HG03432 (cell line): ENCODE data around the gene AP3S1.
"Not testable (repeated sequence)": the region's sequence is repeated elsewhere in the genome, so short reads cannot be mapped to it uniquely, and the experiment has no call there.

ENCODE experiments used
- ATAC-seq: cut with Tn5 transposase; IDR thresholded peaks from one replicate; pipeline ENCODE4 v1.9.1; 2021; ENCODE audit warnings: mild to moderate bottlenecking, moderate library complexity; ENCODE audit not compliant: unreplicated experiment

Gene AP3S1

DNA sequence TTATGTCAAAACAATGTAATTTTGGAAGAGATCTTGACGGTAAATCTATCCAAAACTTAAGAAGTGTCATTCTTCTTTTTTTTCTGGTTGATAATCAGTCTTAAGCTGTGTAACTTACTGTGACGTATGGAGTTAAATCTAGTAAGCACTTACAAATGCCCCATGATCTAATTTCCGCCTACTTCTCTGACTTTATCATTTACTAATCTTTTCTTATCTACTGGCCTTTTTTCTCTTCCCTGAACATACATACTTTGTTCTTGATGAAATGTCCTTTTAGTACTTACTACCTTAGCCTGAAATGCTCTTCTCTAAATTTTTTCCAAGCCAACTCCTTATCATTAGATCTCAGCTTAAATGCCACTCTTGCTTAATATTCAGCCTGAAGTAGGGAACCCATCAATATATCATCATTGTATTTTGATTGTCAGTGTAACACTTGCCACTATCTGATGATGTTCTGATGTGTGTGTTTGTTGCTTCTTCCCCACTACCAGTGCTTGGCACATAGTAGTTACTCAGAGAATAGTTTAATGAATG, 27.6 kb downstream of the AP3S1 start:
- no peak for ATAC-seq

DNA sequence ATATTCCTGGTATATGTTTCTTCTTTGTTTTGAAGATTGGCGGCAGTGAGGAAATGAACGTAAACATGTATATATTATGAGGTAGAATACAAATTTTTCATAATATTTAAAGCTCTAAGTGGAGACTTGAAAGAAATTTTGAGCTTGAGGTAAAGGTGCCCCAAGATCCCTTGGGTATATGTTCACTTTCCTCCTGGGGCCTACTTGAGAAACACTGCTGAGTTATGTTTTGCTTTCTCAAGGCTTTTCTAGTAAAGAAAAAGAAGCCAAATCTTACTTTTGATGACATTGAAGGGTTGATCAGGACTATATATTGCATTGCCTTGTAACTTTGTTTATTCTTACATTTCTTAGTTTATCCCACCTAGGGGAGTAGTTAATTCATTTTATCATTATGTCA, 30.7 kb downstream of the AP3S1 start:
- no peak for ATAC-seq

GRCh38 chr5:115873392-115873791, 31.7 kb downstream of the AP3S1 start:
- no peak for ATAC-seq

DNA sequence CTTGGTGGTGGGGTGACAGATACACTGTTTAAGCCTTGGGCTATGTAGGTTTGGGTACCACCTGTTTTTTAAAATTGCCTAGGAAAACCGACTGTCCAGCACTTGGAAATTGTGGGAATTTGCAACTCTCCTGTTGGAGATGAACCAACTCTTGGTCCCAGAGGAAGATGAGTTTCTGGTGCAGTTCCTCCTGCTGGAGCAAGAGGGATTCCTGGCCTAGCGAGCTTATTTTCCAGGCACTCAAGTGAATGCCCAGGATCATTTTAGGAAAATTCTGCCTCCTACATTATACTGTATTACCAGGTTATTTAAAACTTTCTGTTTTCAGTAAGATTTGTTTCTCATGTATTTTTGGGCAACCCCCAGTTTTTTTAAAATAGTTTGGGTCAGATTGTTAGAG, 33.7 kb downstream of the AP3S1 start:
- no peak for ATAC-seq

- not testable (repeated sequence) for ATAC-seq
Observed at GRCh38 chr5:115877342-115877741, 35.6 kb downstream of the AP3S1 start.

- not testable (repeated sequence) for ATAC-seq
Observed at GRCh38 chr5:115882434-115882833, 40.7 kb downstream of the AP3S1 start.

GRCh38 chr5:115884704-115885103, 43.0 kb downstream of the AP3S1 start:
- no peak for ATAC-seq

GRCh38 chr5:115885208-115885607, 43.5 kb downstream of the AP3S1 start:
- ATAC-seq = not testable (repeated sequence)

DNA sequence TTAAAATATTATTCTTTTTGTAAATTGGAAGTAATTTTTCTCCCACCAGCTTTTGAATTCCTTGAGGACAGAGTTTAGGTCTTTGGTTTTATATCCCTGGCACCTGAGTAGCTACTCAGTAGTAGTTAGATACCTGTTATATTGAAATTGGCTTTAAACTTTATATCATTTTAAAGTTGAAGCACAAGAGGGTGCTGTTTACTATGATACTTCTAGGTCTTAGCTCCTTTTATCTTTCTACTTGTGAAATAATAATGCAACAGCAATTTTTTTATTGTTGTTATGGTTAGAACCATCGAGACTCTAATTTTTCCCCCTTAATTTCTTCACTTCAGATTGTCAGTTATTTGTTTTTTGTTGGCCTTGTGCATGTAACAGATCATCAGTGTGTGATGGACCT, 46.3 kb downstream of the AP3S1 start:
- ATAC-seq = no peak

GRCh38 chr5:115892021-115892420, 50.3 kb downstream of the AP3S1 start:
- ATAC-seq = no peak

- ATAC-seq = no peak
Observed at GRCh38 chr5:115894342-115894741, 52.6 kb downstream of the AP3S1 start.

DNA sequence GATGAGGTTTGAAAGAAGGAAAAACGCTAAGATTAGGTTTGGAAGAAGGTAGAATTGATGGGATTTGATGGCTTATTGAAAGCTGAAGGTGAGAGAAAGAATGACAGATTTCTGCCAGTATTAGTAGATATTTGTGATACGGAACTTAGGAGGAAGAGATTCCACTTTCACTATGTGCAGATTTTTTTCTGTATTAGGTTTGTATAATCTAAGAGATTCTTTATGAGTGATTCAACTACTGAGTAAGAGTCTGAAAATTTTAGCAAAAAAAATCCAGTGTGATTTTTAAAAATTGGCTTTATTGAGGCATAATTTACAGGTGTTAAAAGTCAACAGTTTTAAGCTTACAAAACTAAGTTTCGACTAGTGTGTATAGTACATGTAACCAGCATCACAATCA, 54.1 kb downstream of the AP3S1 start:
- ATAC-seq = no peak

DNA sequence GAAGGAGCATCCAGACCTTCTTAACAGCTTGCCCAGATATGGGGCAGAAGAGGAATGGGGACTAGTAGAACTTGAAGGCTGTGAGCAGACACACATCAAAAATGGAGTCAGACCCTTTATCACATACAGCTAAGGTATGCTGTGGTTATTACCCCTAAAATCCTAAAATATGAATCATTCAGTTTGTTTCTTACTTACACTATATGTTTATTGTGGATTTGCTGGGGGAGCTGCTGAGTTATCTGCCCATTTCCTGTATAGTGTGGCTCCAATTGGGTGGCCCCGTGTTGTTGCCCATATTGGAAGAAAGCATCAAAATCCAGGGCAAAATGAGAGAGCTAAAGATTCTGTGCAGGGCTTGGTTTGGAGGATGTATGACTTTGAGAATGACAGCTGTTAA, 56.9 kb downstream of the AP3S1 start:
- ATAC-seq = no peak

DNA sequence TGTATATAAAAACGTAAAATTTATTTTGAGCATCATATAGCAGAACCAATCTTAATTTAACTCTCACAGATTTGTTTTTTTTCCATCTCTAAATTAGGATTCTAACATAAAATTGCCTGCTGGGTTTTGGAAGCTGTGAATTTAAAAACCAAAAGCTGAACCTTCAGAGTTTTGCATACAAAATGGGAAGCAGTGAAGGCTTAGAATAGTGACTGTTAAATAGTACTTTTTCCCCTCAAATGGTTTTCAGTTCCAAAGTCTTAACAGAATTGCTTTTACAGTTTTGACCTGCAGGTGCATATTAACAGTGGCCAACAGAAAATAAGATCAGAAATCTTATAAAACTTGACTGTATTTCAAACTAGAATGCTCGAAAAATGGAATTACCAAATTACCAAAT, 65.4 kb downstream of the AP3S1 start:
- ATAC-seq = no peak

GRCh38 chr5:115913623-115914400, 72.1 kb downstream of the AP3S1 start:
- ATAC-seq = not testable (repeated sequence)

- ATAC-seq = no peak
Observed at GRCh38 chr5:115920171-115920725, 78.5 kb downstream of the AP3S1 start.

DNA sequence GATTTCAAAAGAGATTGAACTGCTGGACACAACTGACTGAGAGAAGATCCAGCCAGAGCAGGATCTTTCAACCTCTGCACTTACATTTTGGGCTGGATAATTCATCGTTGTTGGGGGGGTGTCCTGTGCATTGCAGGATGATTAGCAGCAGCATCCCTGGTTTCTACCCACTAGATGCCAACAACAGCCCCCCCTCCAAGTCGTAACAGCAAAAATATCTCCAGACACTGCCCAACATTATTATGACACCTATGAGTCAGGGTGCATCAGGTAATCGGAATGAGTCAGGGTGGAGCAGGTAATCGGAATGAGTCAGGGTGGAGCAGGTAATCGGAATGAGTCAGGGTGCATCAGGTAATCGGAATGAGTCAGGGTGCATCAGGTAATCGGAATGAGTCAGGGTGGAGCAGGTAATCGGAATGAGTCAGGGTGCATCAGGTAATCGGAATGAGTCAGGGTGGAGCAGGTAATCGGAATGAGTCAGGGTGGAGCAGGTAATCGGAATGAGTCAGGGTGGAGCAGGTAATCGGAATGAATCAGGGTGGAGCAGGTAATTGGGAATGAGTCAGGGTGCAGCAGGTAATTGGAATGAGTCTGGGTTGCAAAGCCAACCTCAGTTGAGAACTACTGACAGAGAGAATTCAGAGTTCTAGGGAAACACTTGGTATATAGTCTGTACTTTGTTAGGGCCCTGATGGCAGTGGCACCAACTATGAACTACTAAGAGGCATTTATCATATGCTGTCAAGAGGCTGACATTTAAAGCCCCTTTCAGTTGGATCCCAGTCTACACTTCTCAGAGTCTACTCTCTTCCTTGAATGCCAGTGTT, 87.1 kb downstream of the AP3S1 start:
- not testable (repeated sequence) for ATAC-seq

GRCh38 chr5:115930171-115930570, 88.4 kb downstream of the AP3S1 start:
- ATAC-seq = not testable (repeated sequence)

- no peak for ATAC-seq
Observed at GRCh38 chr5:115930630-115931337, 89.0 kb downstream of the AP3S1 start.

- ATAC-seq = no peak
Observed at GRCh38 chr5:115932991-115933390, 91.3 kb downstream of the AP3S1 start.
